Measurements from ENCODE around the gene MYO7B.

Gene MYO7B

GRCh38 chr2:127589358-127589757 is 53.9 kb downstream of the MYO7B start:
- ATAC-seq, result no peak
- no peak for TF ChIP-seq CSDC2 (CRISPR knock-in tag; IDR thresholded peaks at IDR 0.05)
- no peak for TF ChIP-seq ZC3H10 (CRISPR knock-in tag; IDR thresholded peaks at IDR 0.05)
- TF ChIP-seq GLIS3 (CRISPR knock-in tag; IDR thresholded peaks at IDR 0.05), result no peak
- TF ChIP-seq ESRRG (CRISPR knock-in tag; IDR thresholded peaks at IDR 0.05), result no peak
- no peak for TF ChIP-seq ISL1 (CRISPR knock-in tag; IDR thresholded peaks at IDR 0.05)
- no peak for TF ChIP-seq POU6F1 (CRISPR knock-in tag; IDR thresholded peaks at IDR 0.05; ENCODE audit: borderline replicate concordance, low read depth)
- TF ChIP-seq ZNF8 (CRISPR knock-in tag; IDR thresholded peaks at IDR 0.05), result no peak
- no peak for TF ChIP-seq SNAI2 (CRISPR knock-in tag; IDR thresholded peaks at IDR 0.05)
- TF ChIP-seq RARB (CRISPR knock-in tag; IDR thresholded peaks at IDR 0.05), result no peak
- no peak for TF ChIP-seq ZNF565 (CRISPR knock-in tag; conservative IDR thresholded peaks at IDR 0.05; ENCODE audit: low read depth)
- no peak for TF ChIP-seq BACH2 (CRISPR knock-in tag; IDR thresholded peaks at IDR 0.05; ENCODE audit: borderline replicate concordance)

GRCh38 chr2:127589841-127590240 is 54.4 kb downstream of the MYO7B start:
- no peak for TF ChIP-seq ZC3H10 (CRISPR knock-in tag; IDR thresholded peaks at IDR 0.05)
- no peak for TF ChIP-seq OSR1 (CRISPR knock-in tag; IDR thresholded peaks at IDR 0.05)
- no peak for TF ChIP-seq BACH2 (CRISPR knock-in tag; IDR thresholded peaks at IDR 0.05; ENCODE audit: borderline replicate concordance)
- TF ChIP-seq ZNF70 (CRISPR knock-in tag; IDR thresholded peaks at IDR 0.05), result no peak
- TF ChIP-seq TSHZ2 (CRISPR knock-in tag; IDR thresholded peaks at IDR 0.05), result no peak
- TF ChIP-seq ZNF8 (CRISPR knock-in tag; IDR thresholded peaks at IDR 0.05), result no peak
- no peak for TF ChIP-seq ESRRG (CRISPR knock-in tag; IDR thresholded peaks at IDR 0.05)
- TF ChIP-seq SNAI2 (CRISPR knock-in tag; IDR thresholded peaks at IDR 0.05), result no peak
- no peak for TF ChIP-seq TOX (CRISPR knock-in tag; IDR thresholded peaks at IDR 0.05; ENCODE audit: borderline replicate concordance)
- no peak for TF ChIP-seq ARNTL (CRISPR knock-in tag; IDR thresholded peaks at IDR 0.05; ENCODE audit: borderline replicate concordance, low read depth)
- TF ChIP-seq ZFP3 (CRISPR knock-in tag; IDR thresholded peaks at IDR 0.05), result no peak
- TF ChIP-seq TCF4 (CRISPR knock-in tag; IDR thresholded peaks at IDR 0.05; ENCODE audit: borderline replicate concordance), result no peak
- no peak for ATAC-seq

- TF ChIP-seq CSRNP3 (CRISPR knock-in tag; IDR thresholded peaks at IDR 0.05) (no peak), CSDC2 (CRISPR knock-in tag; IDR thresholded peaks at IDR 0.05) (no peak), TCF4 (CRISPR knock-in tag; IDR thresholded peaks at IDR 0.05; ENCODE audit: borderline replicate concordance) (no peak), ZFP30 (CRISPR knock-in tag; IDR thresholded peaks at IDR 0.05) (no peak), CREB5 (CRISPR knock-in tag; IDR thresholded peaks at IDR 0.05; ENCODE audit: low read depth) (no peak), ARNTL (CRISPR knock-in tag; IDR thresholded peaks at IDR 0.05; ENCODE audit: borderline replicate concordance, low read depth) (no peak), PATZ1 (CRISPR knock-in tag; IDR thresholded peaks at IDR 0.05; ENCODE audit: borderline replicate concordance) (no peak)
- no peak for ATAC-seq
Measured at GRCh38 chr2:127590386-127591190, 55.1 kb downstream of the MYO7B start.

All from SK-N-SH treated with all-trans-retinoic acid at 6 μM for 48 hours (cell line).